Spinal cord (tissue), 10 donors: ENCODE data around the gene NUPR1. TPM values are rescaled to one million over a fixed set of nuclear protein-coding genes. Genes with fewer than 3 reads are reported as not detected.

Experiments
- DNase-seq, 6 donors: peaks; one replicate each; pipeline versions ENCODE4 v3.0.0 to v3.0.0-alpha.2; 2013 to 2015; ENCODE audit warnings: low spot score in 6 of 6, low read depth in 4 of 6
- H3K27ac ChIP-seq: one replicate; pipeline ENCODE4 v1.5.1; 2013; ENCODE audit warnings: low read depth, low read length, control low read depth
- H3K27me3 ChIP-seq: one replicate; pipeline ENCODE4 v1.6.1; 2013; ENCODE audit warnings: low read length; ENCODE audit not compliant: control insufficient read depth, insufficient read depth
- H3K36me3 ChIP-seq: one replicate; pipeline ENCODE4 v1.6.1; 2013; ENCODE audit warnings: low read length; ENCODE audit not compliant: control insufficient read depth, insufficient read depth
- H3K4me1 ChIP-seq: one replicate; pipeline ENCODE4 v1.6.1; 2013; ENCODE audit warnings: low read length; ENCODE audit not compliant: control insufficient read depth, insufficient read depth
- H3K4me3 ChIP-seq: one replicate; pipeline ENCODE4 v1.5.1; 2013; ENCODE audit warnings: low read depth, low read length, control low read depth
- H3K9me3 ChIP-seq: one replicate; pipeline ENCODE4 v1.6.1; 2013; ENCODE audit warnings: low read length; ENCODE audit not compliant: control insufficient read depth, insufficient read depth
- WGBS: methylation state at CpG from one replicate; pipeline ENCODE4 v1.1.5; 2013; ENCODE audit warnings: missing lambda C conversion rate; ENCODE audit not compliant: insufficient coverage; 5-methylcytosine and 5-hydroxymethylcytosine counted together
- polyA plus RNA-seq, 2 donors: library from polyadenylated mRNA; unstranded; fragments of 120-200 nt; gene quantifications; one replicate each; pipeline ENCODE4 v1.2.1, GENCODE V29; 2013; ENCODE audit not compliant: insufficient read length in 2 of 2
- total RNA-seq, 2 donors: library from RNA; depleted of rRNA in 1 of 2; stranded (reverse); fragments of 120-200 nt in 1 of 2; fragments of >200 nt in 1 of 2; gene quantifications; one replicate each; pipeline versions ENCODE4 v1.2.3 to v1.2.4, GENCODE V29; 2013 to 2014
- donor health status: healthy.

Gene NUPR1
- total and polyA plus RNA-seq, 4 donors, result 1.6 to 54.2 (median 18.0) TPM

- no peak for DNase-seq
- Histone ChIP-seq H3K27me3 (no peaks in the 10 kb centered on the region), H3K4me1 (peaks cover 11% of the 10 kb centered on the region), H3K4me3 (no peak overlapping the region), H3K36me3 (no peaks in the 10 kb centered on the region), H3K27ac (no peak overlapping the region), H3K9me3 (no peaks in the 10 kb centered on the region)
- 54% methylated on average over 2 of the region's 7 CpGs for WGBS
Measured at GRCh38 chr16:28543072-28543471, 4.3 kb upstream of the NUPR1 start.

DNA sequence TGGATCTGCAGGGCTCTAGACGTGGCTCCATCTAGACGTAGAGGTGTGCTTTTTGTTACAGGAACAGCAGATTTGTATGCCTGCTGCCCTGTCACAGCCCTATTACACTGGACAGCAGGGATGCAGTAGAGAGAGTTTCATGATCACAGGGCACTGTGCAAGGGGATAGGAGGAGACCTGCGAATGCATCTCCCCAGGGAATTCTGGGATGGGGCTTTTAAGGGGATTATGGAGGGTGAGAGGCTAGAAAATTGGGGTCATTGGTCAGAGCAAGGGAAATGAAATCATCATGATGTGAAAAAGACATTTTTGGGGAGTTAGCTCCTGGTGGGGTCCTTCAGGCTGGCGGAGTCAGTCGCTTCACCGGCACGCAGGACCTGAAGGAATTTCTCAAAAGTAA lies 3.9 kb upstream of the NUPR1 start:
- no peaks in the 10 kb centered on the region for H3K36me3 ChIP-seq
- peaks cover 11% of the 10 kb centered on the region for H3K4me1 ChIP-seq
- no peak for DNase-seq
- H3K9me3 ChIP-seq, result no peaks in the 10 kb centered on the region
- H3K27ac ChIP-seq, result no peak overlapping the region
- H3K4me3 ChIP-seq, result no peak overlapping the region
- no peaks in the 10 kb centered on the region for H3K27me3 ChIP-seq
- WGBS, result 67% methylated on average over 6 of the region's 7 CpGs

DNA sequence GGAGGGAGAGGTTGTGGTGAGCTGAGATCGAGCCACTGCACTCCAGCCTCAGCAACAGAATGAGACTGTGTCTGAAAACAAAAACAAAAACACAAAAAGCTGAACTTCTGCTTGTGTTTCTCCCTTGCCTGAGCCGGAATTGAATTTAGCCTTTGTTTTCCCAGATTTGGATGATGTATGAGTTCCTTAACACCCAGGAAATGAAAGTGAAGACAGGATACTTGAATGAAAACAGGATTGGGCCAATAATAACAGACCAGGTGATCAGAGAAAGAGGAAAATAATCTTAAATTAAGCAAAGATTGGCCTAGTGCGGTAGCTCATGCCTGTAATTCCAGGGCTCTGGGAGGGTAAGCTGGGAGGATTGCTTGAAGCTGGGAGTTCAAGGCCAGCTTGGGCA lies 1.6 kb upstream of the NUPR1 start:
- H3K9me3 ChIP-seq, result no peaks in the 10 kb centered on the region
- no peaks in the 10 kb centered on the region for H3K27me3 ChIP-seq
- WGBS, result 76% methylated on average over 2 of the region's 3 CpGs
- H3K4me3 ChIP-seq, result no peak overlapping the region
- no peak for DNase-seq
- H3K4me1 ChIP-seq, result peaks cover 11% of the 10 kb centered on the region
- H3K36me3 ChIP-seq, result no peaks in the 10 kb centered on the region
- H3K27ac ChIP-seq, result no peak overlapping the region

DNA sequence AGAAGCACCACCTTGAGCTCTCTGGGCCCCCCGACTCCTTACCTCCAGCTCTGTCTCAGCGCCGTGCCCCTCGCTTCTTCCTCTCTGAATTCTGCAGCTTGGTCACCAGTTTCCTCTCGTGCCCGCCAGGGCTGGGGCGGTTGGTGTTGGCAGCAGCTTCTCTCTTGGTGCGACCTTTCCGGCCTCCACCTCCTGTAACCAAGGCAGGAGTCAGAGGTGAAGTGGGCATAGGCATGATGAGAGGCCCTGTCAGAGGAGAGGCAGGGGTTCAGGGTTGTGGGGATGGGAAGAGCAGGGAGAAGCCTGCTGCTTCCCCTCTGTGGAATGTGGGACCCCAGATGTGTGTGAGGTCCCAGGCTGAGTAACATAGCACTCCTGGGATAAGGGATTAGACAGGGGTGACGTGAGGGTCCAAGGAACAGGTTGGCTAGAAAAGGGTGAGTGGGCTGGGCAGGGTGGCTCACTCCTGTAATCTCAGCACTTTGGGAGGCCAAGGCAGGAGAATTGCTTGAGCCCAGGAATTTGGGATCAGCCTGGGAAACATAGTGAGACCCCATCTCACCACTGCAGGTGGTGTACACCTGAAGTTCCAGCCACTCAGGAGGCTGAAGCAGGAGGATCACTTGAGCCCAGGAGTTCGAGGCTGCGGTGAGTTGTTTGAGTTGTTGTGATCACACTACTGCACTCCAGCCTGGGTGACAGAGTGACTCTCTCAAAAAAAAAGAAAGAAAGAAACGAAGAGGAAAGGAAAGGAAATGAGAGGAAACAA lies 626 bp downstream of the NUPR1 start:
- Histone ChIP-seq H3K4me3 (peak overlapping the region; percentile 50), H3K9me3 (no peaks in the 10 kb centered on the region), H3K36me3 (no peaks in the 10 kb centered on the region), H3K4me1 (peaks cover 11% of the 10 kb centered on the region), H3K27me3 (no peaks in the 10 kb centered on the region), H3K27ac (peak overlapping the region; percentile 88)
- WGBS, result 79% methylated on average over 11 of the region's 13 CpGs
- DNase-seq, result no peak

GRCh38 chr16:28537076-28537475 lies 1.7 kb downstream of the NUPR1 start:
- Histone ChIP-seq H3K36me3 (no peaks in the 10 kb centered on the region), H3K4me1 (peaks cover 8% of the 10 kb centered on the region), H3K27ac (no peak overlapping the region), H3K9me3 (no peaks in the 10 kb centered on the region), H3K27me3 (no peaks in the 10 kb centered on the region), H3K4me3 (no peak overlapping the region)
- 77% methylated on average over 6 of the region's 6 CpGs for WGBS
- DNase-seq, result no peak

GRCh38 chr16:28534542-28535373 lies 4.0 kb downstream of the NUPR1 start:
- Histone ChIP-seq H3K27ac (no peak overlapping the region), H3K27me3 (no peaks in the 10 kb centered on the region), H3K4me1 (peaks cover 8% of the 10 kb centered on the region), H3K9me3 (no peaks in the 10 kb centered on the region), H3K4me3 (no peak overlapping the region), H3K36me3 (no peaks in the 10 kb centered on the region)
- DNase-seq, result no peak
- WGBS, result 100% methylated on average over 1 of the region's 5 CpGs

DNA sequence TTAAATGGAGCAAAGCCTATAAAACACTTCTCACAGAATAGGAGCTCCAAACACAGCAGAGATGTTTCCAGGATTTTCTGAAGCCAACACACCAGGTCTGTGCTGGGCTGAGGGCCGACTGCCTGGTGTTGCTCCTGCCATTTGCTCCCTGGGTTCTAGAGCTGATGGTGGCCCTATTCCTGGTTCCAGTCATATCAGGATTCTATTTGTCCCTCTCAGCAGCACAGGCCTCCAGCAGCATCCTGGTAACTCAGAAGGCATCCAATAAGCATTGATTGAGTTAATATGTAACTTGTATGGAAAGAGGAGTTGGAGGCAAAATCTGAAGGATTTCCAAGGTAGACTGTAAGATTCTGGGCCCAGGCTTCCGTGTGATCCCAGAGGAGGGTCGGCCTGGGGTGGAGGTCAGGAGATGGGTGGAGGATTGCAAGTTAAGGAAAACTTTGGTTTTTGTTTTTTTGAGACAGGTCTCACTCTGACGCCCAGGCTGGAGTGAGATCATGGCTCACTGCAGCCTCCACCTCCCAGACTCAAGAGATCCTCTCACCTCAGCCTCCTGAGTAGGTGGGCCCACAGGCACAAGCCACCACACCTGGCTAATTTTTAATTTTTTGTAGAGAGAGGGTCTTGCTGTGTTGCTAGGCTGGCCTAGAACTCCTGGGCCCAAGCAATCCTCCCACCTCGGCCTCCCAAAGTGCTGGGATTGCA lies 5.7 kb downstream of the NUPR1 start:
- Histone ChIP-seq H3K27me3 (no peaks in the 10 kb centered on the region), H3K27ac (no peak overlapping the region)
- 91% methylated on average over 4 of the region's 5 CpGs for WGBS

GRCh38 chr16:28531777-28532744 lies 6.7 kb downstream of the NUPR1 start:
- Histone ChIP-seq H3K27ac (no peak overlapping the region), H3K9me3 (no peaks in the 10 kb centered on the region), H3K36me3 (no peaks in the 10 kb centered on the region), H3K4me1 (no peaks in the 10 kb centered on the region), H3K27me3 (no peaks in the 10 kb centered on the region), H3K4me3 (no peak overlapping the region)
- WGBS, result 62% methylated on average over 7 of the region's 9 CpGs
- DNase-seq, result no peak

More for the DNA sequence above, 5.7 kb downstream of the NUPR1 start:
- no peak for DNase-seq
- no peaks in the 10 kb centered on the region for H3K9me3 ChIP-seq
- no peaks in the 10 kb centered on the region for H3K36me3 ChIP-seq
- H3K4me3 ChIP-seq, result no peak overlapping the region
- H3K4me1 ChIP-seq, result no peaks in the 10 kb centered on the region

- no peaks in the 10 kb centered on the region for H3K9me3 ChIP-seq
Measured at GRCh38 chr16:28529124-28529523, 9.7 kb downstream of the NUPR1 start.

More at GRCh38 chr16:28529124-28529523, 9.7 kb downstream of the NUPR1 start:
- Histone ChIP-seq H3K4me3 (no peak overlapping the region), H3K4me1 (no peaks in the 10 kb centered on the region), H3K27me3 (no peaks in the 10 kb centered on the region), H3K36me3 (no peaks in the 10 kb centered on the region), H3K27ac (no peak overlapping the region)
- DNase-seq, result no peak
